ENCODE data around the gene TCF4.
A peak's percentile ranks its signal among the peaks of the same experiment; 100 is the strongest.

TCF4 gene

GRCh38 chr18:55337908-55338521 lies 250.0 kb downstream of the TCF4 start:
- H3K9ac ChIP-seq (ENCODE audit: low read length) = no peak overlapping the region
- H3K9me3 ChIP-seq (ENCODE audit: control insufficient read depth, low read length) = no peaks in the 10 kb centered on the region
- H3K27me3 ChIP-seq (ENCODE audit: control insufficient read depth, insufficient read depth, low read length) = peaks cover 3% of the 10 kb centered on the region
- H3K36me3 ChIP-seq (ENCODE audit: control insufficient read depth, insufficient read depth, low read length) = no peaks in the 10 kb centered on the region
- no peaks in the 10 kb centered on the region for H3K4me1 ChIP-seq (ENCODE audit: control insufficient read depth, insufficient read depth, low read length)
- H3K4me3 ChIP-seq (ENCODE audit: low read length) = no peak overlapping the region

DNA sequence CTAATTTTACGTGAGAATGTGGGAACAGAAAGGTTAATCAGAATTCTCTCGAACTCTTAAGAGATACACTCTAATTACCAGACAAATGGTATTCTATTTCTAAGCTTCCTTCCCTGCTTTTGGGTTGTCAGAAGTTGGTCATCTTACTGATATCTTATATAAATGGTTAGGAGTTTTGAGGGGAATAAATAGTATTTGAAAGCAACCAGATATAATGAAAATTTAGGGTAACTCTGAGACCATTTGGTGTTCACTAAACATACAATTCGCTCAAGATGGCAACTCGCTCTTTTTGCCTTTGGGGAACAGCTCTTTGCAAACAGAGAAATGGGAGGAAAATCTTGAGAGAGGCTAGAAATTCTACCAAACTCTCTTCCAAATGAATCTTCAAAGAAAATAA lies 250.9 kb downstream of the TCF4 start:
- Histone ChIP-seq H3K9ac (ENCODE audit: low read length) (no peak overlapping the region), H3K9me3 (ENCODE audit: control insufficient read depth, low read length) (no peaks in the 10 kb centered on the region), H3K27me3 (ENCODE audit: control insufficient read depth, insufficient read depth, low read length) (peaks cover 3% of the 10 kb centered on the region), H3K36me3 (ENCODE audit: control insufficient read depth, insufficient read depth, low read length) (no peaks in the 10 kb centered on the region), H3K4me1 (ENCODE audit: control insufficient read depth, insufficient read depth, low read length) (no peaks in the 10 kb centered on the region), H3K4me3 (ENCODE audit: low read length) (no peak overlapping the region)

GRCh38 chr18:55336438-55337100 lies 251.4 kb downstream of the TCF4 start:
- no peaks in the 10 kb centered on the region for H3K4me1 ChIP-seq (ENCODE audit: control insufficient read depth, insufficient read depth, low read length)
- H3K9me3 ChIP-seq (ENCODE audit: control insufficient read depth, low read length) = no peaks in the 10 kb centered on the region
- no peak overlapping the region for H3K4me3 ChIP-seq (ENCODE audit: low read length)
- H3K9ac ChIP-seq (ENCODE audit: low read length) = no peak overlapping the region
- H3K36me3 ChIP-seq (ENCODE audit: control insufficient read depth, insufficient read depth, low read length) = no peaks in the 10 kb centered on the region
- peaks cover 5% of the 10 kb centered on the region for H3K27me3 ChIP-seq (ENCODE audit: control insufficient read depth, insufficient read depth, low read length)

- no peaks in the 10 kb centered on the region for H3K9me3 ChIP-seq (ENCODE audit: control insufficient read depth, low read length)
- H3K4me3 ChIP-seq (ENCODE audit: low read length) = no peak overlapping the region
- H3K36me3 ChIP-seq (ENCODE audit: control insufficient read depth, insufficient read depth, low read length) = no peaks in the 10 kb centered on the region
- peaks cover 15% of the 10 kb centered on the region for H3K27me3 ChIP-seq (ENCODE audit: control insufficient read depth, insufficient read depth, low read length)
- H3K9ac ChIP-seq (ENCODE audit: low read length) = no peak overlapping the region
- no peaks in the 10 kb centered on the region for H3K4me1 ChIP-seq (ENCODE audit: control insufficient read depth, insufficient read depth, low read length)
Measured at GRCh38 chr18:55334875-55335274, 253.1 kb downstream of the TCF4 start.

GRCh38 chr18:55331301-55331700 lies 256.7 kb downstream of the TCF4 start:
- Histone ChIP-seq H3K36me3 (ENCODE audit: control insufficient read depth, insufficient read depth, low read length) (no peaks in the 10 kb centered on the region), H3K4me1 (ENCODE audit: control insufficient read depth, insufficient read depth, low read length) (no peaks in the 10 kb centered on the region), H3K27me3 (ENCODE audit: control insufficient read depth, insufficient read depth, low read length) (peaks cover 20% of the 10 kb centered on the region), H3K9ac (ENCODE audit: low read length) (no peak overlapping the region), H3K9me3 (ENCODE audit: control insufficient read depth, low read length) (no peaks in the 10 kb centered on the region), H3K4me3 (ENCODE audit: low read length) (no peak overlapping the region)

DNA sequence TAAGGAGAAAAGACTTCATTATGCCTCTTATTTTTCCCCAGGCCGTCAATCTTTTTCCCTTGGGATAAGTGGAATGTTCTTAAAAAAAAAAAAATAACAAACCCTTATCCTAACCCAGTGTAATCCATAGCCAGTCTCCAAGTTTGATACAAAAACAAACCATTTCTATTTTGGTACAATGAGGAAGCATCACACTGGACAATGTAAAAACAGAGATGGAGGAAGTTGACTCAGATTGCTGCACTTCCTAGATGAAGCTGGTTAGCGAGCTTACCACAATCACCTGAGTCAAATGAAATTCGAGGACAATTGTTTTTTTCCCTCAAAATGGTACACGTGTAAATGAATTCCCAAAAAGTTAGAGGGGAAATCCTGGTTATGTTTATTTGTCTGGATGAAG lies 259.7 kb downstream of the TCF4 start:
- H3K9ac ChIP-seq (ENCODE audit: low read length) = no peak overlapping the region
- no peaks in the 10 kb centered on the region for H3K36me3 ChIP-seq (ENCODE audit: control insufficient read depth, insufficient read depth, low read length)
- no peaks in the 10 kb centered on the region for H3K9me3 ChIP-seq (ENCODE audit: control insufficient read depth, low read length)
- no peaks in the 10 kb centered on the region for H3K4me1 ChIP-seq (ENCODE audit: control insufficient read depth, insufficient read depth, low read length)
- H3K4me3 ChIP-seq (ENCODE audit: low read length) = no peak overlapping the region
- peaks cover 39% of the 10 kb centered on the region for H3K27me3 ChIP-seq (ENCODE audit: control insufficient read depth, insufficient read depth, low read length)

GRCh38 chr18:55327454-55327853 lies 260.5 kb downstream of the TCF4 start:
- H3K36me3 ChIP-seq (ENCODE audit: control insufficient read depth, insufficient read depth, low read length) = no peaks in the 10 kb centered on the region
- no peaks in the 10 kb centered on the region for H3K4me1 ChIP-seq (ENCODE audit: control insufficient read depth, insufficient read depth, low read length)
- peaks cover 48% of the 10 kb centered on the region for H3K27me3 ChIP-seq (ENCODE audit: control insufficient read depth, insufficient read depth, low read length)
- H3K9me3 ChIP-seq (ENCODE audit: control insufficient read depth, low read length) = no peaks in the 10 kb centered on the region
- no peak overlapping the region for H3K4me3 ChIP-seq (ENCODE audit: low read length)
- H3K9ac ChIP-seq (ENCODE audit: low read length) = no peak overlapping the region

DNA sequence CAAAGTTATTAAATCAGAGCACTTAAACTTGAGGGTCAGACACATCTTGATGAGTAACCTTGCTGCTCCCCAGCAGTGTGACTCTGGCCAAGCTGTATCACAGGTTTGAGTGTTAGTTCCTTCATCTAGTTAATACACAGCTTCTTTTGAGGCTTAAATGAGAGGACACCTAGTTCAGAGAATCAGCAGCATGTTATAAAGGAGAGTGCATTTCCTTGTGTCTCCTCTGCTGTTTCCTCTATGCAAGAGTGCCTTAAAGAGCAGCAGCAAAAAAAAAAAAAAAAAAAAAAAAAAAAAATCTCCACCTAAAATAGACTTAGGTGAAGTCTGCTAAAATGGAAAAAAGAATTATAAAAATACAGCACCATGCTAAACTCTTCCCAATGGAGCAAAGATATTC lies 261.9 kb downstream of the TCF4 start:
- H3K36me3 ChIP-seq (ENCODE audit: control insufficient read depth, insufficient read depth, low read length) = no peaks in the 10 kb centered on the region
- no peaks in the 10 kb centered on the region for H3K4me1 ChIP-seq (ENCODE audit: control insufficient read depth, insufficient read depth, low read length)
- H3K9ac ChIP-seq (ENCODE audit: low read length) = no peak overlapping the region
- H3K27me3 ChIP-seq (ENCODE audit: control insufficient read depth, insufficient read depth, low read length) = peaks cover 54% of the 10 kb centered on the region
- no peaks in the 10 kb centered on the region for H3K9me3 ChIP-seq (ENCODE audit: control insufficient read depth, low read length)
- H3K4me3 ChIP-seq (ENCODE audit: low read length) = no peak overlapping the region

DNA sequence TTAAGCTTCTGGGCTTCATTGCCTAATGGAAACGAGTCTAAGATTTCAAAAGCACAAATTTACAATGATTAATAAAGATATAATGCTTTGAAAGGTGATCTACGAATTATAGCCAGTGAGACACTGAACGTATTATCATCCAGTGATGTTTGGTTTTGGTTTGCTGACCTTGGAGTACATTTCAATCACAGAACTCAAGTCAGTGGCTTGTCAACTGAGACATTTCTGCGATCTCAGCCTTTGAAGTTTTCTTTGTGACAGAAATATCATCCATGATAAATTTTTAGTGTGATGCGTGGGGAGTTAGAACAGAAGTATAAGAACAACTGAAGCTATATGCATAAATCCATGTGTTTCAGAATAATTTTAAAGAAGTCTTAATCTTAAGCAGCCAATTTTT lies 263.8 kb downstream of the TCF4 start:
- H3K36me3 ChIP-seq (ENCODE audit: control insufficient read depth, insufficient read depth, low read length) = no peaks in the 10 kb centered on the region
- no peaks in the 10 kb centered on the region for H3K4me1 ChIP-seq (ENCODE audit: control insufficient read depth, insufficient read depth, low read length)
- no peak overlapping the region for H3K9ac ChIP-seq (ENCODE audit: low read length)
- H3K27me3 ChIP-seq (ENCODE audit: control insufficient read depth, insufficient read depth, low read length) = peaks cover 47% of the 10 kb centered on the region
- H3K9me3 ChIP-seq (ENCODE audit: control insufficient read depth, low read length) = no peaks in the 10 kb centered on the region
- H3K4me3 ChIP-seq (ENCODE audit: low read length) = no peak overlapping the region

DNA sequence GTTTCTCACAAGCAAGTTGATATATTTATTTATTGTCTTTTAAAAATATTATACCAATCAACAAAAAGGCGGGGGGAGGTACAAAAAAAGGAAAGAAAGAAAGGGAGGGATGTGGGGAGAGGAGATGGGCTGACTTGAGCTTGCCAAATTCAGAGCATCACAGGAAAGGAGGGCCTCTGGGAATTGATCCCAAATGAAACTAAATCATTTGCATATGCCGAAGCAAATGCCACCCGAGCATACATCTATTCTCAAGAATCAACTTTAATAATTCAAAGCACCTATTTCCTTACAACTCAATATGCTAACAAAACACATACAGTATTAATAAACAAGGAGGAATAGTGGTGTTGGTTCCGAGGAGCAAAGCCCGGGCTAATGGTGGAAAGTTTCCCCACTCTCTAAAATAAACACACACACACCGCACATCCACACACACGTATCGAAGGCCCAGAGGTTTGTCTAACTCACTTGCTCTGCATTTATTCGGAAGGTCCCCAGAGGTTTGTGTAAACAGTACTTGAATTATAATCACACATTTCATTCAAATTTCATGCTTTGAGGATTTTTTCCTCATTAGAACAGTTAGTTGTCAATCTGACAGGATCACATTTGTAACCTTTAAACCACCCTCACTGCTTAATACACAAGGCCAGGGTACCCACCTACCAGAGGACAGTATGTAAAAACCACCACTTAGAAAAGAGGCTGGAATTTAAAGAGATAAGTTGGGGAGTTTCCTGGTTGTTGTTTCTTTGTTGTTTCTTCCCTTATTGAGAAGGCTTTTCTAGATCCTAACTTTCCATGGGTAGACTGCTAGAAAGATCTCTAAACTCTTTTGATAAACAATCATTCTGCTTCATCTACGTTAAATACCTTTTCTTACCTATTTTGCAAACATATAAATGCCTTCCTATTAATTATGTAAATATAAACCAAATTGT lies 264.7 kb downstream of the TCF4 start:
- Histone ChIP-seq H3K27me3 (ENCODE audit: control insufficient read depth, insufficient read depth, low read length) (peaks cover 47% of the 10 kb centered on the region), H3K9me3 (ENCODE audit: control insufficient read depth, low read length) (no peaks in the 10 kb centered on the region), H3K4me1 (ENCODE audit: control insufficient read depth, insufficient read depth, low read length) (no peaks in the 10 kb centered on the region), H3K36me3 (ENCODE audit: control insufficient read depth, insufficient read depth, low read length) (no peaks in the 10 kb centered on the region), H3K9ac (ENCODE audit: low read length) (no peak overlapping the region), H3K4me3 (ENCODE audit: low read length) (no peak overlapping the region)

DNA sequence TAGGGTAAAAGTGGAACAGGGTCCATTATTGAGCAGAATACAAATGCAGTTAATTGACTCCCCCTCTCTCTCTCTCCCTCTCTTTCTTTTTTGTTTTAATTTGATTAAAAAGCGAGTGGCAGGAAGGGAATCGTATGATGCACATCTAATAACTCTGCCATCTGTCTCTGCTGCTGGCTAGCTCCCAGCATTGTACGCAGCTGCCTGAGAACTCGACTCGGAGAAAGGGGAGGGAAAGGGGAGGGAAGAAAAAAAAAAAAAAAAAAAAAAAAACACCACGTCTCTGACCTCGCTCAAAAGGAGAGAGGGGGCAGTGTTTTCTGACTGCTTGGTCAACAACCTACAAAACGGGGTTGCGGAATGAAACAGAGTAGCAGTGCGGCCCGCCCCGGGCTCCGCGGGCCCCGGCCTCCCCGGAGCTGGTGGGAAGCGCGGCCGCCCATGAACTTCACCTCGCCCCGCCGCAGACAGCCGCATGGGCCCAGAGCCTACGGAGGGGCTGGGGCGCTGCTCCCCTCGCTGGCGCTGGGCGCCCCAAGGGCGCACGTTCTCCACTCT lies 265.7 kb downstream of the TCF4 start:
- no peaks in the 10 kb centered on the region for H3K36me3 ChIP-seq (ENCODE audit: control insufficient read depth, insufficient read depth, low read length)
- no peaks in the 10 kb centered on the region for H3K4me1 ChIP-seq (ENCODE audit: control insufficient read depth, insufficient read depth, low read length)
- no peaks in the 10 kb centered on the region for H3K9me3 ChIP-seq (ENCODE audit: control insufficient read depth, low read length)
- H3K4me3 ChIP-seq (ENCODE audit: low read length) = no peak overlapping the region
- H3K9ac ChIP-seq (ENCODE audit: low read length) = peak overlapping the region; percentile 37
- H3K27me3 ChIP-seq (ENCODE audit: control insufficient read depth, insufficient read depth, low read length) = peaks cover 47% of the 10 kb centered on the region

Data from mucosa of stomach (tissue), 1 donor.